ENCODE data around the gene COL4A2.

COL4A2 gene

GRCh38 chr13:110553417-110553816 lies 246.3 kb downstream of the COL4A2 start:
- Histone ChIP-seq H3K4me1 (ENCODE audit: insufficient read depth, low read length) (no peaks in the 10 kb centered on the region), H3K9me3 (ENCODE audit: low read length) (no peaks in the 10 kb centered on the region), H3K27ac (ENCODE audit: low read depth, low read length) (no peak overlapping the region)

GRCh38 chr13:110554227-110554836 lies 247.2 kb downstream of the COL4A2 start:
- Histone ChIP-seq H3K4me1 (ENCODE audit: insufficient read depth, low read length) (peaks cover 4% of the 10 kb centered on the region), H3K4me3 (ENCODE audit: low read depth in 1 of 2, low read length in 2 of 2) (no peak overlapping the region), H3K36me3 (ENCODE audit: insufficient read depth, low read length) (peaks cover 4% of the 10 kb centered on the region), H3K27me3 (ENCODE audit: control insufficient read depth in 1 of 2, insufficient read depth in 2 of 2, low read length in 2 of 2) (no peaks in the 10 kb centered on the region), H3K9ac (ENCODE audit: low read length) (no peak overlapping the region), H3K9me3 (ENCODE audit: low read length) (no peaks in the 10 kb centered on the region), H3K27ac (ENCODE audit: low read depth, low read length) (no peak overlapping the region)

More at GRCh38 chr13:110553417-110553816, 246.3 kb downstream of the COL4A2 start:
- Histone ChIP-seq H3K4me3 (ENCODE audit: low read depth in 1 of 2, low read length in 2 of 2) (no peak overlapping the region), H3K27me3 (ENCODE audit: control insufficient read depth in 1 of 2, insufficient read depth in 2 of 2, low read length in 2 of 2) (no peaks in the 10 kb centered on the region), H3K9ac (ENCODE audit: low read length) (no peak overlapping the region), H3K36me3 (ENCODE audit: insufficient read depth, low read length) (peaks cover 4% of the 10 kb centered on the region)

GRCh38 chr13:110554946-110555345 lies 247.9 kb downstream of the COL4A2 start:
- H3K27ac ChIP-seq (ENCODE audit: low read depth, low read length) = no peak overlapping the region
- no peak overlapping the region for H3K4me3 ChIP-seq (ENCODE audit: low read depth in 1 of 2, low read length in 2 of 2)
- peaks cover 4% of the 10 kb centered on the region for H3K36me3 ChIP-seq (ENCODE audit: insufficient read depth, low read length)
- H3K9ac ChIP-seq (ENCODE audit: low read length) = no peak overlapping the region
- H3K27me3 ChIP-seq (ENCODE audit: control insufficient read depth in 1 of 2, insufficient read depth in 2 of 2, low read length in 2 of 2) = no peaks in the 10 kb centered on the region
- peaks cover 8% of the 10 kb centered on the region for H3K4me1 ChIP-seq (ENCODE audit: insufficient read depth, low read length)
- no peaks in the 10 kb centered on the region for H3K9me3 ChIP-seq (ENCODE audit: low read length)

- Histone ChIP-seq H3K9ac (ENCODE audit: low read length) (no peak overlapping the region), H3K27ac (ENCODE audit: low read depth, low read length) (no peak overlapping the region), H3K4me1 (ENCODE audit: insufficient read depth, low read length) (peaks cover 14% of the 10 kb centered on the region)
Observed at GRCh38 chr13:110555601-110556223, 248.6 kb downstream of the COL4A2 start.

GRCh38 chr13:110556224-110556606 lies 249.1 kb downstream of the COL4A2 start:
- Histone ChIP-seq H3K4me3 (ENCODE audit: low read depth in 1 of 2, low read length in 2 of 2) (no peak overlapping the region), H3K27me3 (ENCODE audit: control insufficient read depth in 1 of 2, insufficient read depth in 2 of 2, low read length in 2 of 2) (no peaks in the 10 kb centered on the region), H3K36me3 (ENCODE audit: insufficient read depth, low read length) (peaks cover 4% of the 10 kb centered on the region), H3K4me1 (ENCODE audit: insufficient read depth, low read length) (peaks cover 14% of the 10 kb centered on the region), H3K27ac (ENCODE audit: low read depth, low read length) (no peak overlapping the region), H3K9me3 (ENCODE audit: low read length) (no peaks in the 10 kb centered on the region), H3K9ac (ENCODE audit: low read length) (no peak overlapping the region)

More at GRCh38 chr13:110555601-110556223, 248.6 kb downstream of the COL4A2 start:
- H3K9me3 ChIP-seq (ENCODE audit: low read length) = no peaks in the 10 kb centered on the region
- peaks cover 4% of the 10 kb centered on the region for H3K36me3 ChIP-seq (ENCODE audit: insufficient read depth, low read length)
- H3K27me3 ChIP-seq (ENCODE audit: control insufficient read depth in 1 of 2, insufficient read depth in 2 of 2, low read length in 2 of 2) = no peaks in the 10 kb centered on the region
- no peak overlapping the region for H3K4me3 ChIP-seq (ENCODE audit: low read depth in 1 of 2, low read length in 2 of 2)

GRCh38 chr13:110557082-110557481 lies 250.0 kb downstream of the COL4A2 start:
- Histone ChIP-seq H3K4me3 (ENCODE audit: low read depth in 1 of 2, low read length in 2 of 2) (no peak overlapping the region), H3K9ac (ENCODE audit: low read length) (no peak overlapping the region), H3K4me1 (ENCODE audit: insufficient read depth, low read length) (peaks cover 14% of the 10 kb centered on the region), H3K27me3 (ENCODE audit: control insufficient read depth in 1 of 2, insufficient read depth in 2 of 2, low read length in 2 of 2) (no peaks in the 10 kb centered on the region), H3K27ac (ENCODE audit: low read depth, low read length) (no peak overlapping the region), H3K9me3 (ENCODE audit: low read length) (no peaks in the 10 kb centered on the region), H3K36me3 (ENCODE audit: insufficient read depth, low read length) (peaks cover 4% of the 10 kb centered on the region)

GRCh38 chr13:110557610-110558305 lies 250.7 kb downstream of the COL4A2 start:
- Histone ChIP-seq H3K36me3 (ENCODE audit: insufficient read depth, low read length) (peaks cover 4% of the 10 kb centered on the region), H3K9me3 (ENCODE audit: low read length) (no peaks in the 10 kb centered on the region), H3K27ac (ENCODE audit: low read depth, low read length) (no peak overlapping the region), H3K9ac (ENCODE audit: low read length) (no peak overlapping the region), H3K4me1 (ENCODE audit: insufficient read depth, low read length) (peaks cover 17% of the 10 kb centered on the region), H3K4me3 (ENCODE audit: low read depth in 1 of 2, low read length in 2 of 2) (no peak overlapping the region), H3K27me3 (ENCODE audit: control insufficient read depth in 1 of 2, insufficient read depth in 2 of 2, low read length in 2 of 2) (no peaks in the 10 kb centered on the region)

GRCh38 chr13:110559429-110559943 lies 252.4 kb downstream of the COL4A2 start:
- peak overlapping the region; percentile 16 for H3K9ac ChIP-seq (ENCODE audit: low read length)
- peaks cover 23% of the 10 kb centered on the region for H3K4me1 ChIP-seq (ENCODE audit: insufficient read depth, low read length)
- peak overlapping the region in 1 of 2 donors; percentile 73 for H3K4me3 ChIP-seq (ENCODE audit: low read depth in 1 of 2, low read length in 2 of 2)
- H3K9me3 ChIP-seq (ENCODE audit: low read length) = no peaks in the 10 kb centered on the region
- H3K27ac ChIP-seq (ENCODE audit: low read depth, low read length) = peak overlapping the region; percentile 60
- peaks cover 4% of the 10 kb centered on the region for H3K36me3 ChIP-seq (ENCODE audit: insufficient read depth, low read length)
- no peaks in the 10 kb centered on the region for H3K27me3 ChIP-seq (ENCODE audit: control insufficient read depth in 1 of 2, insufficient read depth in 2 of 2, low read length in 2 of 2)

GRCh38 chr13:110559986-110560385 lies 252.9 kb downstream of the COL4A2 start:
- Histone ChIP-seq H3K36me3 (ENCODE audit: insufficient read depth, low read length) (peaks cover 4% of the 10 kb centered on the region), H3K9ac (ENCODE audit: low read length) (peak overlapping the region; percentile 16), H3K4me3 (ENCODE audit: low read depth in 1 of 2, low read length in 2 of 2) (peak overlapping the region in 1 of 2 donors; percentile 73), H3K4me1 (ENCODE audit: insufficient read depth, low read length) (peaks cover 23% of the 10 kb centered on the region), H3K27ac (ENCODE audit: low read depth, low read length) (peak overlapping the region; percentile 60), H3K27me3 (ENCODE audit: control insufficient read depth in 1 of 2, insufficient read depth in 2 of 2, low read length in 2 of 2) (no peaks in the 10 kb centered on the region), H3K9me3 (ENCODE audit: low read length) (no peaks in the 10 kb centered on the region)

GRCh38 chr13:110560601-110561343 lies 253.7 kb downstream of the COL4A2 start:
- peak overlapping the region; percentile 32 for H3K9ac ChIP-seq (ENCODE audit: low read length)
- no peaks in the 10 kb centered on the region for H3K9me3 ChIP-seq (ENCODE audit: low read length)
- no peaks in the 10 kb centered on the region for H3K27me3 ChIP-seq (ENCODE audit: control insufficient read depth in 1 of 2, insufficient read depth in 2 of 2, low read length in 2 of 2)
- peaks cover 23% of the 10 kb centered on the region for H3K4me1 ChIP-seq (ENCODE audit: insufficient read depth, low read length)
- H3K36me3 ChIP-seq (ENCODE audit: insufficient read depth, low read length) = peaks cover 4% of the 10 kb centered on the region
- peak overlapping the region; percentile 73 to 91 for H3K4me3 ChIP-seq (ENCODE audit: low read depth in 1 of 2, low read length in 2 of 2)
- H3K27ac ChIP-seq (ENCODE audit: low read depth, low read length) = peak overlapping the region; percentile 83
